HG02852 (cell line): ENCODE measurements around the gene TMIE.
"Not testable (repeated sequence)": the region's sequence is repeated elsewhere in the genome, so short reads cannot be mapped to it uniquely, and the experiment has no call there.

ENCODE experiments used
- ATAC-seq: cut with Tn5 transposase; IDR thresholded peaks from one replicate; pipeline ENCODE4 v1.9.1; 2021; ENCODE audit warnings: mild to moderate bottlenecking, moderate library complexity; ENCODE audit not compliant: unreplicated experiment

TMIE gene

GRCh38 chr3:46682974-46683373 lies 18.2 kb upstream of the TMIE start:
- no peak for ATAC-seq

- ATAC-seq = no peak
These were observed 16.3 kb upstream of the TMIE start for GRCh38 chr3:46684891-46685290.

- ATAC-seq = no peak
These were observed 15.7 kb upstream of the TMIE start for GRCh38 chr3:46685446-46685845.

- no peak for ATAC-seq
These were observed 10.4 kb upstream of the TMIE start for GRCh38 chr3:46690798-46691197.

GRCh38 chr3:46692566-46692990 lies 8.6 kb upstream of the TMIE start:
- no peak for ATAC-seq

GRCh38 chr3:46693038-46693891 lies 7.9 kb upstream of the TMIE start, which contains the start of gene ALS2CL:
ALS2CL (minus strand) TSS chr3:46693679; CDS start chr3:46689440, 4,239 bp downstream.
- ATAC-seq = no peak

GRCh38 chr3:46693892-46694226 lies 7.3 kb upstream of the TMIE start:
- no peak for ATAC-seq

- ATAC-seq = no peak
These were observed 6.7 kb upstream of the TMIE start for GRCh38 chr3:46694520-46694919.

GRCh38 chr3:46695177-46695961 lies 5.8 kb upstream of the TMIE start:
- no peak for ATAC-seq

GRCh38 chr3:46695962-46696894 lies 5.0 kb upstream of the TMIE start:
- no peak for ATAC-seq

GRCh38 chr3:46699676-46700523 lies 1.3 kb upstream of the TMIE start:
- no peak for ATAC-seq

- ATAC-seq = no peak
These were observed 420 bp upstream of the TMIE start for GRCh38 chr3:46700772-46701171.

GRCh38 chr3:46702246-46703012 lies 1.2 kb downstream of the TMIE start:
- no peak for ATAC-seq

- no peak for ATAC-seq
These were observed 1.9 kb downstream of the TMIE start for GRCh38 chr3:46703013-46703520.

GRCh38 chr3:46704346-46704745 lies 3.2 kb downstream of the TMIE start:
- ATAC-seq = not testable (repeated sequence)

GRCh38 chr3:46705022-46705530 lies 3.9 kb downstream of the TMIE start:
- ATAC-seq = peak; percentile 59

GRCh38 chr3:46705751-46706552 lies 4.8 kb downstream of the TMIE start:
- no peak for ATAC-seq
